ENCODE measurements around the gene SRRM2.

DNA sequence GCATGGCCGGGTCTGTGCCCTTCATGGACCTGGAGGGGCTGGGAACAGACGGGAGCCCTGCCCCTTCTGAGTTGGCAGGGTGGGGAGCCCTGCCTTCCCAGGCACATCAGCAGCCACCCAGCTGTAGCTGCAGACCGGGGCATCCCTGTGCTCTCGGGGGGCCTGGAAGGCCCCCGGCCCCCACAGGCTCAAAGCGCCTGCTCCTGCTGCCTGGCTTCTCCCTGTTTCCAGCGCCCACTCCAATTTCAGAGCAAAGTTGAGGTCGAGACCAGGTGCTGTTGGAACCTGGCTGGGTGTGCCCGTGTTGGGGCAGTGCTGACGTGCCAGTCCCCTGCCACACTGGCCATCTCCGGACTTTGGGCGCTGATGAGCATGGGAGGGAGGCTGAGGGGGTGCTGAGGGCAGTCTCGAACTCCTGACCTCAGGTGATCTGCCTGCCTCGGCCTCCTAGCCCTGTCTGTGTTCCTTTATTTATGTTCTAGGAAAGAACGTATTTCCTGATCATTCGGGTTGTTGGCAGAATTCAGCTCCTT, 27.6 kb upstream of the SRRM2 start:
- TF ChIP-seq, protein P1, sequence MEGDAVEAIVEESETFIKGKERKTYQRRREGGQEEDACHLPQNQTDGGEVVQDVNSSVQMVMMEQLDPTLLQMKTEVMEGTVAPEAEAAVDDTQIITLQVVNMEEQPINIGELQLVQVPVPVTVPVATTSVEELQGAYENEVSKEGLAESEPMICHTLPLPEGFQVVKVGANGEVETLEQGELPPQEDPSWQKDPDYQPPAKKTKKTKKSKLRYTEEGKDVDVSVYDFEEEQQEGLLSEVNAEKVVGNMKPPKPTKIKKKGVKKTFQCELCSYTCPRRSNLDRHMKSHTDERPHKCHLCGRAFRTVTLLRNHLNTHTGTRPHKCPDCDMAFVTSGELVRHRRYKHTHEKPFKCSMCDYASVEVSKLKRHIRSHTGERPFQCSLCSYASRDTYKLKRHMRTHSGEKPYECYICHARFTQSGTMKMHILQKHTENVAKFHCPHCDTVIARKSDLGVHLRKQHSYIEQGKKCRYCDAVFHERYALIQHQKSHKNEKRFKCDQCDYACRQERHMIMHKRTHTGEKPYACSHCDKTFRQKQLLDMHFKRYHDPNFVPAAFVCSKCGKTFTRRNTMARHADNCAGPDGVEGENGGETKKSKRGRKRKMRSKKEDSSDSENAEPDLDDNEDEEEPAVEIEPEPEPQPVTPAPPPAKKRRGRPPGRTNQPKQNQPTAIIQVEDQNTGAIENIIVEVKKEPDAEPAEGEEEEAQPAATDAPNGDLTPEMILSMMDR (conservative IDR thresholded peaks at IDR 0.05; ENCODE audit: low read length): no peak
- no peak for TF ChIP-seq EZH2phosphoT487 (IDR thresholded peaks at IDR 0.05; ENCODE audit: borderline replicate concordance)
